SJCRH30 (cell line): ENCODE measurements around the gene DYNLT4. TPM values are rescaled to one million over a fixed set of nuclear protein-coding genes. Genes with fewer than 3 reads are reported as not detected.
"Not testable (repeated sequence)": the region's sequence is repeated elsewhere in the genome, so short reads cannot be mapped to it uniquely, and the experiment has no call there.

ENCODE experiments used
- DNase-seq, 2 experiments: peaks; one replicate each; pipeline ENCODE4 v3.0.0-alpha.2; 2015 to 2020
- H3K27ac ChIP-seq: fragments of 250-450 bp; sonication (Bioruptor Pico); 2 replicates; pipeline ENCODE4 v1.5.1; 2020; ENCODE audit warnings: mild to moderate bottlenecking, moderate library complexity
- H3K27me3 ChIP-seq: fragments of 250-450 bp; sonication (Bioruptor Pico); 2 replicates; pipeline ENCODE4 v1.5.1; 2020; ENCODE audit warnings: mild to moderate bottlenecking, moderate library complexity
- H3K36me3 ChIP-seq: fragments of 250-450 bp; sonication (Bioruptor Pico); 2 replicates; pipeline ENCODE4 v1.5.1; 2020; ENCODE audit warnings: mild to moderate bottlenecking, moderate library complexity
- H3K4me1 ChIP-seq: fragments of 250-450 bp; sonication (Bioruptor Pico); 2 replicates; pipeline ENCODE4 v1.5.1; 2020; ENCODE audit warnings: mild to moderate bottlenecking, moderate library complexity
- H3K4me3 ChIP-seq: fragments of 250-450 bp; sonication (Bioruptor Pico); 2 replicates; pipeline ENCODE4 v1.5.1; 2020; ENCODE audit warnings: mild to moderate bottlenecking, moderate library complexity
- H3K9me3 ChIP-seq: fragments of 250-450 bp; sonication (Bioruptor Pico); replicated peaks from 2 replicates; pipeline ENCODE4 v1.5.1; 2020; ENCODE audit warnings: mild to moderate bottlenecking, moderate library complexity
- total RNA-seq: library from RNA; depleted of rRNA; stranded (reverse); fragments of >200 nt; shearing (Covaris generic); gene quantifications from 2 replicates; pipeline ENCODE4 v1.2.3, GENCODE V29; 2014

DYNLT4 gene
- total RNA-seq, 1 experiment from 2014 or later = not detected

- no peaks in the 10 kb centered on the region for H3K27me3 ChIP-seq
- H3K4me1 ChIP-seq = peaks cover 16% of the 10 kb centered on the region
- H3K36me3 ChIP-seq = no peaks in the 10 kb centered on the region
- H3K4me3 ChIP-seq = no peak overlapping the region
- H3K9me3 ChIP-seq = no peaks in the 10 kb centered on the region
- H3K27ac ChIP-seq = no peak overlapping the region
- DNase-seq = peak; percentile 89 to 93
Observed at GRCh38 chr1:44835738-44836675, 28.9 kb upstream of the DYNLT4 start.

GRCh38 chr1:44834328-44834727, 27.2 kb upstream of the DYNLT4 start:
- no peaks in the 10 kb centered on the region for H3K9me3 ChIP-seq
- no peak overlapping the region for H3K27ac ChIP-seq
- no peaks in the 10 kb centered on the region for H3K36me3 ChIP-seq
- H3K4me3 ChIP-seq = no peak overlapping the region
- no peaks in the 10 kb centered on the region for H3K27me3 ChIP-seq
- peaks cover 11% of the 10 kb centered on the region for H3K4me1 ChIP-seq
- DNase-seq = no peak

- Histone ChIP-seq H3K36me3 (no peaks in the 10 kb centered on the region), H3K9me3 (no peaks in the 10 kb centered on the region), H3K4me1 (peaks cover 7% of the 10 kb centered on the region), H3K27me3 (no peaks in the 10 kb centered on the region), H3K27ac (no peak overlapping the region), H3K4me3 (no peak overlapping the region)
- DNase-seq = peak; percentile 73 to 79
Observed at GRCh38 chr1:44832056-44832705, 25.0 kb upstream of the DYNLT4 start.

GRCh38 chr1:44831516-44831915, 24.4 kb upstream of the DYNLT4 start:
- Histone ChIP-seq H3K36me3 (no peaks in the 10 kb centered on the region), H3K4me3 (no peak overlapping the region), H3K9me3 (no peaks in the 10 kb centered on the region), H3K4me1 (peaks cover 7% of the 10 kb centered on the region), H3K27me3 (no peaks in the 10 kb centered on the region), H3K27ac (no peak overlapping the region)
- no peak for DNase-seq

GRCh38 chr1:44830900-44831304, 23.8 kb upstream of the DYNLT4 start:
- peaks cover 7% of the 10 kb centered on the region for H3K4me1 ChIP-seq
- no peak overlapping the region for H3K27ac ChIP-seq
- H3K27me3 ChIP-seq = no peaks in the 10 kb centered on the region
- no peak overlapping the region for H3K4me3 ChIP-seq
- H3K36me3 ChIP-seq = no peaks in the 10 kb centered on the region
- no peak for DNase-seq
- no peaks in the 10 kb centered on the region for H3K9me3 ChIP-seq

- no peaks in the 10 kb centered on the region for H3K36me3 ChIP-seq
- no peak overlapping the region for H3K27ac ChIP-seq
- no peak overlapping the region for H3K4me3 ChIP-seq
- peaks cover 7% of the 10 kb centered on the region for H3K4me1 ChIP-seq
- DNase-seq = no peak
- no peaks in the 10 kb centered on the region for H3K9me3 ChIP-seq
- H3K27me3 ChIP-seq = no peaks in the 10 kb centered on the region
Observed at GRCh38 chr1:44829506-44830384, 22.6 kb upstream of the DYNLT4 start.

GRCh38 chr1:44828841-44829440, 21.8 kb upstream of the DYNLT4 start:
- Histone ChIP-seq H3K4me3 (no peak overlapping the region), H3K27ac (no peak overlapping the region), H3K27me3 (no peaks in the 10 kb centered on the region), H3K36me3 (no peaks in the 10 kb centered on the region), H3K9me3 (no peaks in the 10 kb centered on the region), H3K4me1 (peaks cover 7% of the 10 kb centered on the region)
- DNase-seq = no peak

GRCh38 chr1:44828003-44828651, 21.0 kb upstream of the DYNLT4 start:
- H3K27ac ChIP-seq = no peak overlapping the region
- H3K4me3 ChIP-seq = no peak overlapping the region
- peaks cover 7% of the 10 kb centered on the region for H3K4me1 ChIP-seq
- no peaks in the 10 kb centered on the region for H3K36me3 ChIP-seq
- no peaks in the 10 kb centered on the region for H3K27me3 ChIP-seq
- no peaks in the 10 kb centered on the region for H3K9me3 ChIP-seq
- DNase-seq = no peak

GRCh38 chr1:44827197-44828002, 20.2 kb upstream of the DYNLT4 start:
- H3K9me3 ChIP-seq = no peaks in the 10 kb centered on the region
- no peak for DNase-seq

GRCh38 chr1:44826375-44827196, 19.4 kb upstream of the DYNLT4 start:
- no peak for DNase-seq
- Histone ChIP-seq H3K4me3 (no peak overlapping the region), H3K27ac (no peak overlapping the region)

More at GRCh38 chr1:44827197-44828002, 20.2 kb upstream of the DYNLT4 start:
- H3K36me3 ChIP-seq = no peaks in the 10 kb centered on the region
- H3K27ac ChIP-seq = no peak overlapping the region
- no peaks in the 10 kb centered on the region for H3K27me3 ChIP-seq
- peaks cover 3% of the 10 kb centered on the region for H3K4me1 ChIP-seq
- no peak overlapping the region for H3K4me3 ChIP-seq

GRCh38 chr1:44824392-44824791, 17.2 kb upstream of the DYNLT4 start:
- not testable (repeated sequence) for H3K36me3 ChIP-seq, H3K9me3 ChIP-seq, H3K4me1 ChIP-seq, H3K4me3 ChIP-seq, H3K27ac ChIP-seq, DNase-seq, H3K27me3 ChIP-seq

More at GRCh38 chr1:44826375-44827196, 19.4 kb upstream of the DYNLT4 start:
- Histone ChIP-seq H3K27me3 (no peaks in the 10 kb centered on the region), H3K36me3 (no peaks in the 10 kb centered on the region), H3K4me1 (no peaks in the 10 kb centered on the region), H3K9me3 (no peaks in the 10 kb centered on the region)

- DNase-seq = no peak
- no peaks in the 10 kb centered on the region for H3K4me1 ChIP-seq
Observed at GRCh38 chr1:44822981-44823451, 15.9 kb upstream of the DYNLT4 start.

More at GRCh38 chr1:44822981-44823451, 15.9 kb upstream of the DYNLT4 start:
- Histone ChIP-seq H3K27ac (no peak overlapping the region), H3K9me3 (no peaks in the 10 kb centered on the region), H3K27me3 (no peaks in the 10 kb centered on the region), H3K36me3 (no peaks in the 10 kb centered on the region), H3K4me3 (no peak overlapping the region)
